GM21576 (cell line): ENCODE measurements around the gene RHNO1.
"Not testable (repeated sequence)": the region's sequence is repeated elsewhere in the genome, so short reads cannot be mapped to it uniquely, and the experiment has no call there.

ENCODE experiments used
- ATAC-seq: cut with Tn5 transposase; IDR thresholded peaks from one replicate; pipeline ENCODE4 v1.9.1; 2021; ENCODE audit warnings: mild to moderate bottlenecking, moderate library complexity; ENCODE audit not compliant: unreplicated experiment

RHNO1 gene

GRCh38 chr12:2858334-2858733, 18.7 kb upstream of the RHNO1 start:
- no peak for ATAC-seq

GRCh38 chr12:2858944-2859421, 18.0 kb upstream of the RHNO1 start:
- no peak for ATAC-seq

GRCh38 chr12:2860170-2860569, 16.9 kb upstream of the RHNO1 start:
- no peak for ATAC-seq

GRCh38 chr12:2862876-2863275, 14.1 kb upstream of the RHNO1 start:
- ATAC-seq, result no peak

GRCh38 chr12:2863402-2863801, 13.6 kb upstream of the RHNO1 start:
- not testable (repeated sequence) for ATAC-seq

GRCh38 chr12:2864198-2864597, 12.8 kb upstream of the RHNO1 start:
- no peak for ATAC-seq

- ATAC-seq, result not testable (repeated sequence)
These were observed 7.9 kb upstream of the RHNO1 start for GRCh38 chr12:2868986-2869632.

- ATAC-seq, result peak; percentile 30
These were observed 484 bp upstream of the RHNO1 start for GRCh38 chr12:2876431-2877046.

- no peak for ATAC-seq
These were observed 1.1 kb downstream of the RHNO1 start for GRCh38 chr12:2877953-2878732.

- no peak for ATAC-seq
These were observed 2.8 kb downstream of the RHNO1 start for GRCh38 chr12:2879853-2880252.

- ATAC-seq, result no peak
These were observed 7.8 kb downstream of the RHNO1 start for GRCh38 chr12:2884810-2885209.

GRCh38 chr12:2886768-2887450, 9.9 kb downstream of the RHNO1 start:
- ATAC-seq, result no peak

GRCh38 chr12:2890001-2890387, 13.0 kb downstream of the RHNO1 start:
- ATAC-seq, result no peak

- peak; percentile 98 for ATAC-seq
These were observed 13.6 kb downstream of the RHNO1 start, which contains the start of gene TULP3 for GRCh38 chr12:2890388-2891239. TSS of gene TULP3 (plus strand) at chr12:2890891. CDS start at chr12:2890948, 57 bp downstream.

- peak; percentile 4 for ATAC-seq
These were observed 14.4 kb downstream of the RHNO1 start for GRCh38 chr12:2891240-2892053.

GRCh38 chr12:2892246-2892645, 15.2 kb downstream of the RHNO1 start:
- no peak for ATAC-seq

GRCh38 chr12:2893007-2893406, 16.0 kb downstream of the RHNO1 start:
- ATAC-seq, result no peak

- no peak for ATAC-seq
These were observed 18.0 kb downstream of the RHNO1 start for GRCh38 chr12:2895051-2895451.

GRCh38 chr12:2895511-2895910, 18.5 kb downstream of the RHNO1 start:
- no peak for ATAC-seq
